Spleen (tissue), 7 donors: Measurements from ENCODE around the gene DDX60.

Source experiments
- POLR2A ChIP-seq, 3 donors: fragments of 450-650 bp; IDR thresholded peaks; one replicate each; pipeline ENCODE4 v1.5.1; 2017; ENCODE audit warnings: antibody characterized with exemption in 3 of 3, mild to moderate bottlenecking in 1 of 3
- POLR2AphosphoS5 ChIP-seq, 3 donors: sonication (generic); formaldehyde crosslinking; IDR thresholded peaks; one replicate each; pipeline ENCODE4 v1.5.1; 2017; ENCODE audit warnings: antibody characterized with exemption in 3 of 3
- TF ChIP-seq, protein P1 (sequence below), 11 experiments: fragments of 200-600 bp in 7 of 11; fragments of 450-650 bp in 4 of 11; sonication (generic) in 4 of 11; IDR thresholded peaks in 8 of 11; conservative IDR thresholded peaks in 3 of 11; 1 replicate in 7 of 11; 2 replicates in 4 of 11; pipeline versions ENCODE4 v1.4.0 to v1.8.0; 2016 to 2021; ENCODE audit warnings: antibody characterized with exemption in 11 of 11, inconsistent platforms in 4 of 11, mild to moderate bottlenecking in 1 of 11
- donor health status: DM: no; HTN: no; CAD: no; lungs with moderate emphysema.
- donor health status: DM: no; HTN: no; CAD: no.
- donor health status: DM: no; HTN: no; CAD: no.

DNA sequence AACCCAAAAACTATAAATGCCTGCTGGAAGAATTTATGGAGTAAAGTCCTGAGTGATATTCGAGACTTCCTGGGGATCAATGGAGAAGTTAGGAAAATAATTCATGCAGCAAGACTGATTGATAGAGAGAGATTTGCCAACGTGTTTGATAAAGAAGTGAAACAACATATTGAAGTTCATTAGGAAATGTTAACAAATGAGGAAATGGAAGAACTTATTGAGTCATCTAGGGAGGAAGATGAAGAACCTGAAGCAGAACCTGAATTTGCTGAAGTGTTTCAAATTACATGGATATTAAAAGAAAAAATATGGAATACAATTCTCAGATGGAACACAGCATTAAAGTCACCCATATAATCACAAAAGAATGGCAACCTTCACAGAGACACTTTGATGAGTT, 39.0 kb downstream of the DDX60 start:
- TF ChIP-seq POLR2A (IDR thresholded peaks at IDR 0.05) (no peak), POLR2AphosphoS5 (IDR thresholded peaks at IDR 0.05) (no peak)
- TF ChIP-seq, protein P1, sequence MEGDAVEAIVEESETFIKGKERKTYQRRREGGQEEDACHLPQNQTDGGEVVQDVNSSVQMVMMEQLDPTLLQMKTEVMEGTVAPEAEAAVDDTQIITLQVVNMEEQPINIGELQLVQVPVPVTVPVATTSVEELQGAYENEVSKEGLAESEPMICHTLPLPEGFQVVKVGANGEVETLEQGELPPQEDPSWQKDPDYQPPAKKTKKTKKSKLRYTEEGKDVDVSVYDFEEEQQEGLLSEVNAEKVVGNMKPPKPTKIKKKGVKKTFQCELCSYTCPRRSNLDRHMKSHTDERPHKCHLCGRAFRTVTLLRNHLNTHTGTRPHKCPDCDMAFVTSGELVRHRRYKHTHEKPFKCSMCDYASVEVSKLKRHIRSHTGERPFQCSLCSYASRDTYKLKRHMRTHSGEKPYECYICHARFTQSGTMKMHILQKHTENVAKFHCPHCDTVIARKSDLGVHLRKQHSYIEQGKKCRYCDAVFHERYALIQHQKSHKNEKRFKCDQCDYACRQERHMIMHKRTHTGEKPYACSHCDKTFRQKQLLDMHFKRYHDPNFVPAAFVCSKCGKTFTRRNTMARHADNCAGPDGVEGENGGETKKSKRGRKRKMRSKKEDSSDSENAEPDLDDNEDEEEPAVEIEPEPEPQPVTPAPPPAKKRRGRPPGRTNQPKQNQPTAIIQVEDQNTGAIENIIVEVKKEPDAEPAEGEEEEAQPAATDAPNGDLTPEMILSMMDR (IDR thresholded peaks at IDR 0.05 in 8 of 11, conservative IDR thresholded peaks at IDR 0.05 in 3 of 11), result no peak
